OCI-LY7 (cell line): ENCODE data around the gene ZBP1. TPM values are rescaled to one million over a fixed set of nuclear protein-coding genes. Genes with fewer than 3 reads are reported as not detected.

Source experiments
- BruUV-seq: library from RNA; stranded (reverse); fragments of 400-500 nt; replicated peaks from 2 replicates; lab custom pipeline; 2021; lab: Mats Ljungman, UMichigan
- CTCF ChIA-PET: fragments of 300-600 bp; sonication (Branson Sonifier 250); formaldehyde crosslinking; loops from one replicate; lab custom pipeline; 2022; ENCODE audit warnings: antibody characterized with exemption; ENCODE audit not compliant: unreplicated experiment; lab: Charles Lee
- POLR2A ChIA-PET: fragments of 300-600 bp; sonication (Branson Sonifier 250); formaldehyde crosslinking; loops from one replicate; lab custom pipeline; 2022; ENCODE audit warnings: antibody characterized with exemption; lab: Charles Lee
- DNase-seq: peaks from one replicate; pipeline ENCODE4 v3.0.0-alpha.2; 2015; ENCODE audit warnings: low spot score
- H2AFZ ChIP-seq: fragments of 200-600 bp; sonication (generic), shearing (Covaris generic); 2 replicates; pipeline ENCODE4 v1.6.1; 2014; ENCODE audit warnings: mild to moderate bottlenecking, antibody characterized with exemption, low read length, moderate library complexity
- H3K27ac ChIP-seq: fragments of 200-600 bp; sonication (generic); 2 replicates; pipeline ENCODE4 v1.5.1; 2014; ENCODE audit warnings: mixed run types, low read depth, mild to moderate bottlenecking, moderate library complexity, low read length, inconsistent platforms; ENCODE audit not compliant: poor library complexity, severe bottlenecking
- H3K36me3 ChIP-seq: fragments of 200-600 bp; sonication (generic); 2 replicates; pipeline ENCODE4 v1.6.1; 2014; ENCODE audit warnings: mild to moderate bottlenecking, antibody characterized with exemption, low read length, moderate library complexity, mixed read lengths; ENCODE audit not compliant: insufficient read depth
- H3K4me1 ChIP-seq: fragments of 200-600 bp; sonication (generic); 2 replicates; pipeline ENCODE4 v1.5.1; 2014; ENCODE audit warnings: mild to moderate bottlenecking, low read length; ENCODE audit not compliant: insufficient read depth, poor library complexity, severe bottlenecking
- H3K4me2 ChIP-seq: fragments of 200-600 bp; sonication (generic); 2 replicates; pipeline ENCODE4 v1.6.1; 2014; ENCODE audit warnings: mild to moderate bottlenecking, low read length
- H3K4me3 ChIP-seq: fragments of 200-600 bp; sonication (generic); 2 replicates; pipeline ENCODE4 v1.5.1; 2014; ENCODE audit warnings: mild to moderate bottlenecking, low read depth, low read length; ENCODE audit not compliant: poor library complexity, severe bottlenecking
- H3K79me2 ChIP-seq: fragments of 200-600 bp; sonication (generic); 2 replicates; pipeline ENCODE4 v1.6.1; 2016; ENCODE audit warnings: low read depth, mild to moderate bottlenecking, low read length, moderate library complexity, mixed read lengths; ENCODE audit not compliant: insufficient read depth
- H3K9me2 ChIP-seq: fragments of 200-600 bp; sonication (generic); 2 replicates; pipeline ENCODE4 v1.6.1; 2016; ENCODE audit warnings: mild to moderate bottlenecking, low read length, mixed read lengths; ENCODE audit not compliant: insufficient read depth
- H3K9me3 ChIP-seq: fragments of 200-600 bp; sonication (generic); 2 replicates; pipeline ENCODE4 v1.6.1; 2014; ENCODE audit warnings: mild to moderate bottlenecking, mixed run types, low read length, mixed read lengths
- H4K20me1 ChIP-seq: fragments of 200-600 bp; sonication (generic); 2 replicates; pipeline ENCODE4 v1.6.1; 2014; ENCODE audit warnings: mild to moderate bottlenecking, antibody characterized with exemption, low read length, moderate library complexity, mixed read lengths; ENCODE audit not compliant: insufficient read depth
- EZH2phosphoT487 ChIP-seq: fragments of 200-600 bp; sonication (generic); IDR thresholded peaks from 2 replicates; pipeline ENCODE4 v1.6.1; 2018; ENCODE audit warnings: low read depth, borderline replicate concordance, mild to moderate bottlenecking, mixed run types, antibody characterized with exemption, low read length, moderate library complexity, mixed read lengths
- intact Hi-C: fragments of 100-400 bp; cut with micrococcal nuclease; formaldehyde crosslinking; loops from one replicate; pipeline ENCODE4 v1.10.0; 2022; ENCODE audit not compliant: unreplicated experiment
- total RNA-seq, 2 experiments: library from RNA; depleted of rRNA in 1 of 2; stranded (reverse); fragments of >200 nt in 1 of 2; shearing (Covaris generic) in 1 of 2; gene quantifications; 2 replicates each; pipeline ENCODE4 v1.2.3, GENCODE V29; 2014 to 2022
- TF ChIP-seq, protein P1 (sequence below): fragments of 200-600 bp; sonication (generic); conservative IDR thresholded peaks from 2 replicates; pipeline ENCODE4 v1.5.1; 2014; ENCODE audit warnings: mild to moderate bottlenecking, antibody characterized with exemption, low read length, moderate library complexity, mixed read lengths

The ZBP1 gene
- total RNA-seq, 2 experiments from 2014 or later = 1.5 to 3.7 TPM

DNA sequence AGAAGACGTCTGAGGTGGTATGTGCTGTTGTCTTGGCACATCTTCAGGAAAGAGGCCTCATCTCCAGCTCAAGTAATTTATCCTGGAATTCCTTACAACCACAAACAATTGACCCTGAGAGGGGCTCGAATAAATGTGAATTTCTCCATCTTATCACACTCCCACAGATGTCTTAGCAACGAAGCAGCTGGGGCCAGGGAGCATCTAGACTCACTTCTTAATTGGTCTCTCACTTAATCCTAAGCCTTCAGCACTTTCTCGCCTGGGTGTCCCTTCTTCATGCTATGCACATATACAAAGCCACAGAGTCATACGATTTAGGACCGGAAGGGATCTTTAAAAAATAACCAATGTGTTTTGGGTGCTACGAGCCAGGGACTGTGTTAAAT, 32.2 kb downstream of the ZBP1 start:
- DNase-seq = no peak
- Histone ChIP-seq H3K4me3 (no peak overlapping the region), H3K79me2 (no peaks in the 10 kb centered on the region), H3K4me1 (peaks cover 15% of the 10 kb centered on the region), H3K9me2 (no peaks in the 10 kb centered on the region), H4K20me1 (no peaks in the 10 kb centered on the region), H3K36me3 (no peaks in the 10 kb centered on the region), H2AFZ (no peak overlapping the region), H3K27ac (no peak overlapping the region), H3K9me3 (peaks cover 10% of the 10 kb centered on the region; the same call in 1 of the 2 replicates), H3K4me2 (no peak overlapping the region)
- no TSS peak for BruUV-seq
- intact Hi-C loops = no loop called here
- TF ChIP-seq, protein P1, sequence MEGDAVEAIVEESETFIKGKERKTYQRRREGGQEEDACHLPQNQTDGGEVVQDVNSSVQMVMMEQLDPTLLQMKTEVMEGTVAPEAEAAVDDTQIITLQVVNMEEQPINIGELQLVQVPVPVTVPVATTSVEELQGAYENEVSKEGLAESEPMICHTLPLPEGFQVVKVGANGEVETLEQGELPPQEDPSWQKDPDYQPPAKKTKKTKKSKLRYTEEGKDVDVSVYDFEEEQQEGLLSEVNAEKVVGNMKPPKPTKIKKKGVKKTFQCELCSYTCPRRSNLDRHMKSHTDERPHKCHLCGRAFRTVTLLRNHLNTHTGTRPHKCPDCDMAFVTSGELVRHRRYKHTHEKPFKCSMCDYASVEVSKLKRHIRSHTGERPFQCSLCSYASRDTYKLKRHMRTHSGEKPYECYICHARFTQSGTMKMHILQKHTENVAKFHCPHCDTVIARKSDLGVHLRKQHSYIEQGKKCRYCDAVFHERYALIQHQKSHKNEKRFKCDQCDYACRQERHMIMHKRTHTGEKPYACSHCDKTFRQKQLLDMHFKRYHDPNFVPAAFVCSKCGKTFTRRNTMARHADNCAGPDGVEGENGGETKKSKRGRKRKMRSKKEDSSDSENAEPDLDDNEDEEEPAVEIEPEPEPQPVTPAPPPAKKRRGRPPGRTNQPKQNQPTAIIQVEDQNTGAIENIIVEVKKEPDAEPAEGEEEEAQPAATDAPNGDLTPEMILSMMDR = no peak
- no peak for TF ChIP-seq EZH2phosphoT487
- ChIA-PET CTCF (no interaction called here), POLR2A (interaction anchor here (0.7 kb wide), 1 partner anchor 713 kb away, joined by 3 read pairs; no protein-coding TSS in a partner anchor)

DNA sequence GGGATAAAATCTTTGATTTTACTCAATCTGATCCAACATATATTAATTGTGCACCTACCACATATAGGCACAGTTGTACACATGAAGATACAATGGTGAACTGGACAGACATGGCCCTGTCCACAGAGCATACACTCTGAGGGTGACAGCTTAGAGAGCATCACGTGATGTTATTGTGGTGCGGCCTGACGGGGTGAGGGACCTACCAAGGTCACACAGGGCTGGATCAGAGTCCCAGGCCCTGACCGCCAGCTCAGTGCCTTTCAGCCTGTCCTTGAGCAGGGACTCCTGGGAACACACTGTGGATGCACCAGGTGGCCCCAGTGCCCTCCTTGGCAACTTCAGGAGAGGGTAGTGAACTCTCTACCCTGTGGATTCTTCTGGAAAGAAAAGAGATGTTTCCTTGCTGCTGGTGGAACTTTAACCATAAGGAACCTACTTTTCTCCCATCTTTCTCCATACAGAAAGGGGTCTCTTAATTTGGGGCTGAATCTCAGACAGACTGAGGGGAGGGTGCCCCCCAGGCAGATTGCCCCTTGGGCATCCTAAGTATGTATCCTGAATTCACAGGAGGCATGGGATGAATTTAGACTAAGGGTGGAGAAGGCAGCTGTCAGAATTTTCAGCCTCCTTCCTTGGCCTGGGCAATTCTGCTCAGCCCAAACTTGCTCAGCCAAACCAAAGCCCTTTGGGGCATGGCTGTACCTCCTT, 32.8 kb downstream of the ZBP1 start:
- H3K4me3 ChIP-seq = no peak overlapping the region
- BruUV-seq = no TSS peak
- intact Hi-C loops = no loop called here
- TF ChIP-seq, protein P1 = no peak
- TF ChIP-seq EZH2phosphoT487 = no peak
- H3K27ac ChIP-seq = no peak overlapping the region
- H2AFZ ChIP-seq = no peak overlapping the region
- no peak for DNase-seq
- H3K9me2 ChIP-seq = no peaks in the 10 kb centered on the region
- peaks cover 15% of the 10 kb centered on the region for H3K4me1 ChIP-seq
- H3K4me2 ChIP-seq = no peak overlapping the region
- peaks cover 10% of the 10 kb centered on the region; the same call in 1 of the 2 replicates for H3K9me3 ChIP-seq
- H3K79me2 ChIP-seq = no peaks in the 10 kb centered on the region
- H3K36me3 ChIP-seq = no peaks in the 10 kb centered on the region
- no peaks in the 10 kb centered on the region for H4K20me1 ChIP-seq
- CTCF ChIA-PET = no interaction called here
- POLR2A ChIA-PET = interaction anchor here (0.7 kb wide), 1 partner anchor 713 kb away, joined by 3 read pairs; no protein-coding TSS in a partner anchor

DNA sequence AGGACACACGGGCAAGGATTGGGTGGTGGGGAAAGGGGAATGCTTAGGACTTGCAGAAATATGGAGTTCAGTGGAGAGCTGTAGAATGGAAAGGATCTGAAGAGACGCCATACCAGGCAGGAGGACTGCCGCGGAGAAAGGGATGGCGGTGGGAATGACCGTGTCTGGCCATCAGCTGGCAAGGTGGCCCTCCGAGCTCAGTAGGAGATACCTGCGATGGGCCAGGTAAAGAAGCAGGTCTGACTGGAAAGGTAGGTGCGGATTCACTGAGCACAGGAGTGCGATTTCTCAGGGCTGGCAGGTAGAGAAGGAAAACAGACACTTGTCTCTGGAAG, 33.3 kb downstream of the ZBP1 start:
- DNase-seq = no peak
- ChIA-PET POLR2A (no interaction called here), CTCF (no interaction called here)
- Histone ChIP-seq H3K4me1 (peaks cover 15% of the 10 kb centered on the region), H3K9me3 (peaks cover 10% of the 10 kb centered on the region; the same call in 1 of the 2 replicates), H3K4me3 (no peak overlapping the region), H3K9me2 (no peaks in the 10 kb centered on the region), H3K36me3 (no peaks in the 10 kb centered on the region), H2AFZ (no peak overlapping the region), H3K27ac (no peak overlapping the region), H3K79me2 (no peaks in the 10 kb centered on the region), H4K20me1 (no peaks in the 10 kb centered on the region), H3K4me2 (no peak overlapping the region)
- no peak for TF ChIP-seq EZH2phosphoT487
- TF ChIP-seq, protein P1 = no peak
- intact Hi-C loops = no loop called here
- BruUV-seq = no TSS peak
